H1 (cell line): ENCODE results near the gene SFT2D1. TPM values are rescaled to one million over a fixed set of nuclear protein-coding genes. Genes with fewer than 3 reads are reported as not detected.

ENCODE experiments used
- CTCF ChIA-PET: fragments of 300-600 bp; sonication (Branson Sonifier 250); formaldehyde crosslinking; loops from one replicate; lab custom pipeline; 2021; ENCODE audit not compliant: partially characterized antibody; lab: Charles Lee
- POLR2A ChIA-PET: fragments of 300-600 bp; sonication (Branson Sonifier 250); formaldehyde crosslinking; loops from one replicate; lab custom pipeline; 2021; ENCODE audit warnings: inconsistent platforms; ENCODE audit not compliant: partially characterized antibody; lab: Charles Lee
- DNase-seq, 2 experiments: peaks; one replicate each; pipeline versions ENCODE4 v3.0.0 to v3.0.0-alpha.2; 2010 to 2022; ENCODE audit warnings: low spot score in 2 of 2, low read depth in 1 of 2, mixed read lengths in 1 of 2
- FAIRE-seq: peaks from 2 replicates; lab custom pipeline; 2011; peaks lifted over from hg19 to GRCh38; lab: Jason Lieb, UNC
- H2AFZ ChIP-seq: 2 replicates; pipeline ENCODE4 v1.8.1; 2012; ENCODE audit warnings: low read length, inconsistent platforms
- H2AK5ac ChIP-seq: 2 replicates; pipeline ENCODE4 v1.6.1; 2013; ENCODE audit warnings: low read depth, low read length
- H2BK120ac ChIP-seq: replicated peaks from 2 replicates; pipeline ENCODE3; 2013; ENCODE audit warnings: low read depth, low read length, inconsistent platforms
- H2BK12ac ChIP-seq: 2 replicates; pipeline ENCODE4 v1.6.1; 2013; ENCODE audit warnings: low read depth, low read length
- H2BK15ac ChIP-seq: 2 replicates; pipeline ENCODE4 v1.6.1; 2013; ENCODE audit warnings: low read length
- H2BK20ac ChIP-seq: 2 replicates; pipeline ENCODE4 v1.6.1; 2013; ENCODE audit warnings: low read length
- H2BK5ac ChIP-seq: 2 replicates; pipeline ENCODE4 v1.6.1; 2013; ENCODE audit warnings: low read depth, low read length
- H3K14ac ChIP-seq: 2 replicates; pipeline ENCODE4 v1.6.1; 2013; ENCODE audit warnings: inconsistent platforms; ENCODE audit not compliant: insufficient read length
- H3K18ac ChIP-seq: 2 replicates; pipeline ENCODE4 v1.6.1; 2013; ENCODE audit warnings: low read length; ENCODE audit errors: extremely low read depth
- H3K23ac ChIP-seq: 2 replicates; pipeline ENCODE4 v1.6.1; 2013; ENCODE audit warnings: inconsistent platforms; ENCODE audit not compliant: insufficient read length
- H3K23me2 ChIP-seq: 2 replicates; pipeline ENCODE4 v1.6.1; 2013; ENCODE audit warnings: low read depth, low read length
- H3K27ac ChIP-seq: 2 replicates; pipeline ENCODE4 v1.6.1; 2011; ENCODE audit warnings: low read depth, low read length, inconsistent platforms
- H3K27me3 ChIP-seq, 4 experiments: replicated peaks in 1 of 4; 1 replicate in 1 of 4; 2 replicates in 3 of 4; pipeline versions ENCODE4 v1.6.1 to v1.8.1; 2011 to 2013; ENCODE audit warnings: low read length in 3 of 4, mild to moderate bottlenecking in 3 of 4, inconsistent platforms in 2 of 4, mixed read lengths in 2 of 4, moderate library complexity in 1 of 4; ENCODE audit not compliant: control insufficient read depth in 3 of 4, insufficient read depth in 3 of 4; ENCODE audit errors: extremely low read depth in 1 of 4
- H3K36me3 ChIP-seq, 4 experiments: 2 replicates each; pipeline versions ENCODE4 v1.6.1 to v1.8.1; 2011 to 2013; ENCODE audit warnings: mild to moderate bottlenecking in 4 of 4, low read length in 3 of 4, moderate library complexity in 2 of 4, control low read depth in 1 of 4, inconsistent platforms in 1 of 4; ENCODE audit not compliant: insufficient read depth in 4 of 4, control insufficient read depth in 2 of 4
- H3K4ac ChIP-seq: replicated peaks from 2 replicates; pipeline ENCODE3; 2013; ENCODE audit warnings: low read length, low read depth, mixed read lengths, inconsistent platforms; ENCODE audit not compliant: insufficient read length
- H3K4me1 ChIP-seq, 4 experiments: replicated peaks in 1 of 4; 1 replicate in 1 of 4; 2 replicates in 3 of 4; pipeline versions ENCODE4 v1.6.1 to v1.8.1; 2011 to 2013; ENCODE audit warnings: low read length in 3 of 4, inconsistent platforms in 2 of 4, mixed read lengths in 1 of 4; ENCODE audit not compliant: insufficient read depth in 4 of 4, control insufficient read depth in 3 of 4
- H3K4me2 ChIP-seq, 2 experiments: 2 replicates each; pipeline versions ENCODE4 v1.6.1 to v1.8.1; 2011 to 2013; ENCODE audit warnings: low read depth in 2 of 2, low read length in 2 of 2, control low read depth in 1 of 2, inconsistent platforms in 1 of 2, mild to moderate bottlenecking in 1 of 2; ENCODE audit not compliant: insufficient read depth in 1 of 2
- H3K4me3 ChIP-seq, 4 experiments: fragments of 200-600, 300-600 bp in 1 of 4; sonication (generic), shearing (Covaris generic), sonication (Bioruptor Twin) in 1 of 4; 2 replicates each; pipeline versions ENCODE4 v1.5.1 to v1.8.1; 2011 to 2016; ENCODE audit warnings: low read length in 4 of 4, low read depth in 3 of 4, control low read depth in 2 of 4, inconsistent platforms in 2 of 4, mild to moderate bottlenecking in 2 of 4, mixed read lengths in 1 of 4, moderate library complexity in 1 of 4; ENCODE audit not compliant: insufficient read depth in 2 of 4; ENCODE audit errors: extremely low read depth in 1 of 4
- H3K56ac ChIP-seq: replicated peaks from 2 replicates; pipeline ENCODE3; 2013; ENCODE audit warnings: low read depth, mild to moderate bottlenecking, mixed read lengths, low read length, inconsistent platforms; ENCODE audit not compliant: insufficient read length
- H3K79me1 ChIP-seq: 2 replicates; pipeline ENCODE4 v1.6.1; 2013; ENCODE audit warnings: low read depth, low read length, control low read depth
- H3K79me2 ChIP-seq, 2 experiments: 2 replicates each; pipeline versions ENCODE4 v1.6.1 to v1.8.1; 2012 to 2013; ENCODE audit warnings: low read length in 2 of 2, mild to moderate bottlenecking in 2 of 2, inconsistent platforms in 1 of 2; ENCODE audit not compliant: insufficient read depth in 2 of 2, control insufficient read depth in 1 of 2
- H3K9ac ChIP-seq, 4 experiments: replicated peaks in 1 of 4; 1 replicate in 1 of 4; 2 replicates in 3 of 4; pipeline versions ENCODE4 v1.6.1 to v1.8.1; 2011 to 2013; ENCODE audit warnings: low read depth in 3 of 4, low read length in 3 of 4, control low read depth in 2 of 4, mild to moderate bottlenecking in 2 of 4, moderate library complexity in 2 of 4, inconsistent platforms in 1 of 4; ENCODE audit errors: extremely low read depth in 1 of 4
- H3K9me3 ChIP-seq, 2 experiments: 2 replicates each; pipeline versions ENCODE4 v1.6.1 to v1.8.1; 2012 to 2013; ENCODE audit warnings: mild to moderate bottlenecking in 2 of 2, moderate library complexity in 2 of 2, control low read depth in 1 of 2, inconsistent platforms in 1 of 2, low read depth in 1 of 2, low read length in 1 of 2, mixed read lengths in 1 of 2; ENCODE audit not compliant: insufficient read depth in 2 of 2
- H4K20me1 ChIP-seq, 2 experiments: replicated peaks in 1 of 2; 2 replicates each; pipeline versions ENCODE3 to v1.8.1; 2011 to 2013; ENCODE audit warnings: inconsistent platforms in 2 of 2, low read length in 2 of 2, mild to moderate bottlenecking in 1 of 2; ENCODE audit not compliant: insufficient read depth in 2 of 2, control insufficient read depth in 1 of 2
- H4K5ac ChIP-seq: 2 replicates; pipeline ENCODE4 v1.6.1; 2013; ENCODE audit warnings: low read length, low read depth, mixed read lengths, inconsistent platforms; ENCODE audit not compliant: insufficient read length
- H4K8ac ChIP-seq: 2 replicates; pipeline ENCODE4 v1.8.0; 2013; ENCODE audit warnings: mild to moderate bottlenecking, moderate library complexity, low read length, inconsistent platforms; ENCODE audit not compliant: insufficient read depth; ENCODE audit errors: extremely low read depth
- H4K91ac ChIP-seq: replicated peaks from 2 replicates; pipeline ENCODE3; 2013; ENCODE audit warnings: low read length, mixed read lengths, inconsistent platforms; ENCODE audit not compliant: insufficient read length
- SP2 ChIP-seq: IDR thresholded peaks from 2 replicates; pipeline ENCODE4 v1.6.1; 2012; ENCODE audit warnings: mild to moderate bottlenecking, low read length, inconsistent platforms
- WGBS, 2 experiments: shearing (Covaris generic) in 1 of 2; methylation state at CpG; one replicate each; pipeline versions ENCODE4 v1.1.6 to v1.1.7; 2013 to 2015; ENCODE audit warnings: low lambda C conversion rate in 2 of 2, mixed read lengths in 2 of 2, inconsistent platforms in 1 of 2, low coverage in 1 of 2, missing lambda C conversion rate in 1 of 2; ENCODE audit not compliant: insufficient replicate concordance in 2 of 2, insufficient coverage in 1 of 2, insufficient read length in 1 of 2; ENCODE audit errors: extremely low coverage in 1 of 2, missing lambda C conversion rate in 1 of 2; 5-methylcytosine and 5-hydroxymethylcytosine counted together
- polyA plus RNA-seq, 7 experiments: library from polyadenylated mRNA; depleted of rRNA in 3 of 7; stranded (reverse) in 5 of 7; unstranded in 2 of 7; fragments of >200 nt in 5 of 7; fragments of 200-250 nt in 2 of 7; gene quantifications; 1 replicate in 5 of 7; 2 replicates in 1 of 7; 4 replicates in 1 of 7; pipeline versions ENCODE4 v1.2.1 to v1.2.3, GENCODE V29; 2011 to 2013; ENCODE audit warnings: missing spikeins in 2 of 7, mixed read lengths in 2 of 7
- total RNA-seq: library from RNA; stranded (reverse); fragmentation: NEBNext Ultra II Directional; extraction: Animal tissue kit (Norgen Biotek cat#: 25700); gene quantifications from 2 replicates; pipeline ENCODE4 v1.2.1, GENCODE V29; 2021

SFT2D1 gene
- total and polyA plus RNA-seq, 2 of the 8 experiments (the other 6 are each of a cell fraction or from before 2014, with no cell fraction given), result 52.3 to 76.1 TPM

DNA sequence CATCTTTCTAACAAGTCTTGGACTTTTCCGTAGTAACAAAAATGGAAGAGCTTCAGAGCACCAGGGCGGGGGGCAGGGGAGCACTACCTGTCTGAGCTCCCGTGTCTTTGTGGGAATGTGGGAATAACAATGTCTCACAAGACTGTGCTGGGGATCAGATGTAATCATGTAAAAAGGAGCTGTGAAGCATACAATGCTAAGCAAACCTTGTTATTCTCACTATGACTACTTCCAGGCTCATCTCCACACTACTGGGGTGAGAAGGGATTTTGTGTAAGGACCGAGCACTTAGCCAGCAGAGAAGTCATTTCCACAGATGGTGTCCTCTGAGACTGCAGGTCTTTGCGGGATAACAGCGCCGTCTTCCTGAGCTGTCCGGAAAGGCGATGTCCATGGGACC is 61.2 kb downstream of the SFT2D1 start:
- Histone ChIP-seq H3K14ac (no peak overlapping the region), H3K36me3 (no peaks in the 10 kb centered on the region), H3K79me1 (no peaks in the 10 kb centered on the region), H4K20me1 (peaks cover 0 to 3% of the 10 kb centered on the region in 2 experiments), H3K79me2 (no peaks in the 10 kb centered on the region; a peak in 1 of 4 replicates), H3K4me1 (no peaks in the 10 kb centered on the region), H3K27ac (no peak overlapping the region), H2AFZ (no peak overlapping the region), H2BK15ac (no peak overlapping the region), H3K4me3 (no peak overlapping the region), H3K9ac (no peak overlapping the region), H4K8ac (no peak overlapping the region), H3K9me3 (no peaks in the 10 kb centered on the region), H3K18ac (no peak overlapping the region), H4K5ac (no peak overlapping the region), H2BK20ac (no peak overlapping the region), H4K91ac (no peak overlapping the region), H2BK5ac (no peak overlapping the region), H2BK12ac (no peak overlapping the region), H2AK5ac (no peak overlapping the region), H2BK120ac (no peak overlapping the region), H3K4ac (no peak overlapping the region), H3K23me2 (no peaks in the 10 kb centered on the region), H3K4me2 (no peak overlapping the region), H3K27me3 (peaks cover 0 to 7% (median 0%) of the 10 kb centered on the region in 4 experiments; a peak in 3 of 7 replicates), H3K23ac (no peak overlapping the region), H3K56ac (no peak overlapping the region)
- 88% methylated on average over 9 of the region's 9 CpGs; no CpG with 5 or more reads in 1 of the 2 experiments for WGBS, 2 experiments
- DNase-seq, result no peak
- TF ChIP-seq SP2, result no peak
- no peak for FAIRE-seq
- ChIA-PET CTCF (interaction anchor here (0.6 to 3.4 kb wide), 14 partner anchors 9 to 659 kb away, joined by 3 to 58 read pairs (median 6); no protein-coding TSS in a partner anchor), POLR2A (interaction anchor here (1.4 kb wide), 1 partner anchor 26 kb away, joined by 3 read pairs; no protein-coding TSS in a partner anchor)
